ENCODE data around the gene PRDM15.

PRDM15 gene

DNA sequence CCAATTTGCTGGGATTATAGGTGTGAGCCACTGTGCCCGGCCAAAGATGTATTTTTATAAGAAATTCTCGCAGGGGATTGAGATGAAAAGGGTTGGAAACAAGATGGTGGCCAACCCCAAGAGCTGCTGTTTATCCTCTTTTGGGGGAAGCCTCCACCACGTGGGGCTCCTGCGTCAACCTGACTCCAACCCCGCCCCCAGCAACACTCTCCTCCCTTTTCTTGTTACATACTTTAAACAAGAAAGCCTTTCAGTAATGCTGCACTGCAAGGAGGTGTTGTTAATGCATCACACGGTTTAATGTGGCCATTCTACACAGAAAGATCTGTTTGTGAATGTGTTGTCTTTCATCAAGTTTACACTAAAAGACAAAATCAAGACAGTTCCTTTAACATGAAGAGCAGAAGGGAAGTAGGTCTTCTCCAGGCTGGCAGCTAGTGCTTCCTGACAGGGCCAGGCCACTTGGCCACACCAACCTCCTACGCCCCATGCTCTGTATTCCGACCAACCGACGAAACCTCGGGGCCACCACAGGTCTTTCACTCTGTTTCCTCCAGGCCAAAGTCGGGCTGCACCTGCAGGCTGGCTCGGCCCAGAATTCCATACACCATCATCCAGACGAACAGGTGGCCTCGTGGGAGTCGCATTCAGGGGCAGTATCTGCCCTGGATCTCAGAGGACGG, 48.7 kb upstream of the PRDM15 start:
- H3K27me3 ChIP-seq (ENCODE audit: insufficient read depth, low read length, poor library complexity, severe bottlenecking), result no peaks in the 10 kb centered on the region
- H3K4me2 ChIP-seq (ENCODE audit: low read depth, low read length, poor library complexity, severe bottlenecking), result no peak overlapping the region
- no peak overlapping the region for H3K4me3 ChIP-seq (ENCODE audit: low read length, poor library complexity, severe bottlenecking)
- H3K36me3 ChIP-seq (ENCODE audit: insufficient read depth, low read length), result no peaks in the 10 kb centered on the region
- TF ChIP-seq, protein P1, sequence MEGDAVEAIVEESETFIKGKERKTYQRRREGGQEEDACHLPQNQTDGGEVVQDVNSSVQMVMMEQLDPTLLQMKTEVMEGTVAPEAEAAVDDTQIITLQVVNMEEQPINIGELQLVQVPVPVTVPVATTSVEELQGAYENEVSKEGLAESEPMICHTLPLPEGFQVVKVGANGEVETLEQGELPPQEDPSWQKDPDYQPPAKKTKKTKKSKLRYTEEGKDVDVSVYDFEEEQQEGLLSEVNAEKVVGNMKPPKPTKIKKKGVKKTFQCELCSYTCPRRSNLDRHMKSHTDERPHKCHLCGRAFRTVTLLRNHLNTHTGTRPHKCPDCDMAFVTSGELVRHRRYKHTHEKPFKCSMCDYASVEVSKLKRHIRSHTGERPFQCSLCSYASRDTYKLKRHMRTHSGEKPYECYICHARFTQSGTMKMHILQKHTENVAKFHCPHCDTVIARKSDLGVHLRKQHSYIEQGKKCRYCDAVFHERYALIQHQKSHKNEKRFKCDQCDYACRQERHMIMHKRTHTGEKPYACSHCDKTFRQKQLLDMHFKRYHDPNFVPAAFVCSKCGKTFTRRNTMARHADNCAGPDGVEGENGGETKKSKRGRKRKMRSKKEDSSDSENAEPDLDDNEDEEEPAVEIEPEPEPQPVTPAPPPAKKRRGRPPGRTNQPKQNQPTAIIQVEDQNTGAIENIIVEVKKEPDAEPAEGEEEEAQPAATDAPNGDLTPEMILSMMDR (conservative IDR thresholded peaks at IDR 0.05; ENCODE audit: low read length), result no peak
- TF ChIP-seq EZH2phosphoT487 (IDR thresholded peaks at IDR 0.05; ENCODE audit: borderline replicate concordance), result no peak
- H2AFZ ChIP-seq (ENCODE audit: low read length), result 0 out of 2 replicates have a peak overlapping the region, but pooled peaks have one; percentile 13
- H3K79me2 ChIP-seq (ENCODE audit: insufficient read depth, low read length), result peaks cover 29% of the 10 kb centered on the region
- peak overlapping the region; percentile 92 for H3K9ac ChIP-seq (ENCODE audit: low read depth, low read length, poor library complexity, severe bottlenecking)
- peaks cover 69% of the 10 kb centered on the region for H3K4me1 ChIP-seq (ENCODE audit: insufficient read depth, low read length, poor library complexity, severe bottlenecking)
- no peaks in the 10 kb centered on the region for H4K20me1 ChIP-seq (ENCODE audit: insufficient read depth, low read length, poor library complexity, severe bottlenecking)
- no peaks in the 10 kb centered on the region for H3K9me3 ChIP-seq (ENCODE audit: insufficient read depth, low read depth, low read length)
- H3F3A ChIP-seq (ENCODE audit: low read depth), result 0 out of 2 replicates have a peak, but pooled peaks cover 5% of the 10 kb centered on the region
- H3K9me2 ChIP-seq (replicated peaks; ENCODE audit: low read depth, low read length), result no peaks in the 10 kb centered on the region

- Histone ChIP-seq H2AFZ (ENCODE audit: low read length) (peak overlapping the region; percentile 47), H3K4me1 (ENCODE audit: insufficient read depth, low read length, poor library complexity, severe bottlenecking) (peaks cover 76% of the 10 kb centered on the region), H3K4me3 (ENCODE audit: low read length, poor library complexity, severe bottlenecking) (peak overlapping the region; percentile 76), H3K9me3 (ENCODE audit: insufficient read depth, low read depth, low read length) (no peaks in the 10 kb centered on the region), H3K9me2 (replicated peaks; ENCODE audit: low read depth, low read length) (no peaks in the 10 kb centered on the region), H3F3A (ENCODE audit: low read depth) (0 out of 2 replicates have a peak, but pooled peaks cover 5% of the 10 kb centered on the region), H3K9ac (ENCODE audit: low read depth, low read length, poor library complexity, severe bottlenecking) (peak overlapping the region; percentile 92), H4K20me1 (ENCODE audit: insufficient read depth, low read length, poor library complexity, severe bottlenecking) (no peaks in the 10 kb centered on the region), H3K36me3 (ENCODE audit: insufficient read depth, low read length) (no peaks in the 10 kb centered on the region), H3K27me3 (ENCODE audit: insufficient read depth, low read length, poor library complexity, severe bottlenecking) (no peaks in the 10 kb centered on the region), H3K4me2 (ENCODE audit: low read depth, low read length, poor library complexity, severe bottlenecking) (peak overlapping the region; percentile 89), H3K79me2 (ENCODE audit: insufficient read depth, low read length) (peaks cover 39% of the 10 kb centered on the region)
- TF ChIP-seq, protein P1 (conservative IDR thresholded peaks at IDR 0.05; ENCODE audit: low read length), result no peak
- no peak for TF ChIP-seq EZH2phosphoT487 (IDR thresholded peaks at IDR 0.05; ENCODE audit: borderline replicate concordance)
These were observed 47.6 kb upstream of the PRDM15 start for GRCh38 chr21:41926807-41927171.

- H2AFZ ChIP-seq (ENCODE audit: low read length), result peak overlapping the region; percentile 47
- no peaks in the 10 kb centered on the region for H3K36me3 ChIP-seq (ENCODE audit: insufficient read depth, low read length)
- no peaks in the 10 kb centered on the region for H3K27me3 ChIP-seq (ENCODE audit: insufficient read depth, low read length, poor library complexity, severe bottlenecking)
- 0 out of 2 replicates have a peak, but pooled peaks cover 5% of the 10 kb centered on the region for H3F3A ChIP-seq (ENCODE audit: low read depth)
- peak overlapping the region; percentile 76 for H3K4me3 ChIP-seq (ENCODE audit: low read length, poor library complexity, severe bottlenecking)
- H3K79me2 ChIP-seq (ENCODE audit: insufficient read depth, low read length), result peaks cover 43% of the 10 kb centered on the region
- no peaks in the 10 kb centered on the region for H3K9me2 ChIP-seq (replicated peaks; ENCODE audit: low read depth, low read length)
- peaks cover 81% of the 10 kb centered on the region for H3K4me1 ChIP-seq (ENCODE audit: insufficient read depth, low read length, poor library complexity, severe bottlenecking)
- H3K9me3 ChIP-seq (ENCODE audit: insufficient read depth, low read depth, low read length), result no peaks in the 10 kb centered on the region
- no peak for TF ChIP-seq EZH2phosphoT487 (IDR thresholded peaks at IDR 0.05; ENCODE audit: borderline replicate concordance)
- TF ChIP-seq, protein P1 (conservative IDR thresholded peaks at IDR 0.05; ENCODE audit: low read length), result no peak
- peak overlapping the region; percentile 92 for H3K9ac ChIP-seq (ENCODE audit: low read depth, low read length, poor library complexity, severe bottlenecking)
- no peaks in the 10 kb centered on the region for H4K20me1 ChIP-seq (ENCODE audit: insufficient read depth, low read length, poor library complexity, severe bottlenecking)
- peak overlapping the region; percentile 89 for H3K4me2 ChIP-seq (ENCODE audit: low read depth, low read length, poor library complexity, severe bottlenecking)
These were observed 47.1 kb upstream of the PRDM15 start for GRCh38 chr21:41926117-41926806.
